GM12878 (cell line): ENCODE data around the gene ZNF57. TPM values are rescaled to one million over a fixed set of nuclear protein-coding genes. Genes with fewer than 3 reads are reported as not detected.

Experiments used
- ATAC-seq: fragments of 200-7000 bp; cut with Tn5 transposase; 3 replicates; pipeline ENCODE4 v1.9.1; 2020; ENCODE audit warnings: mild to moderate bottlenecking, moderate library complexity
- BruUV-seq: library from RNA; stranded (reverse); fragments of 400-500 nt; replicated peaks from 2 replicates; lab custom pipeline; 2021; lab: Mats Ljungman, UMichigan
- CTCF ChIA-PET: fragments of 300-600 bp; sonication (Branson Sonifier 250); formaldehyde crosslinking; extraction: SDS; loops from one replicate; lab custom pipeline; 2021; ENCODE audit warnings: inconsistent platforms; lab: Yijun Ruan, JAX
- POLR2A ChIA-PET: fragments of 350-600 bp; formaldehyde crosslinking; extraction: SDS; loops from one replicate; lab custom pipeline; 2021; ENCODE audit warnings: inconsistent platforms; lab: Charles Lee
- RAD21 ChIA-PET: fragments of 300-600 bp; sonication (Branson Sonifier 250); formaldehyde crosslinking; loops from one replicate; lab custom pipeline; 2023; ENCODE audit warnings: antibody characterized with exemption; ENCODE audit not compliant: unreplicated experiment; lab: Charles Lee
- SMC1A ChIA-PET: fragments of 300-600 bp; sonication (Branson Sonifier 250); formaldehyde crosslinking; loops from one replicate; lab custom pipeline; 2023; ENCODE audit not compliant: unreplicated experiment, uncharacterized antibody; lab: Charles Lee
- DNase-seq: peaks from one replicate; pipeline ENCODE4 v3.0.0-alpha.2; 2011; ENCODE audit warnings: low read depth, low spot score
- FAIRE-seq: peaks from 3 replicates; lab custom pipeline; 2011; peaks lifted over from hg19 to GRCh38; lab: Jason Lieb, UNC
- H2AFZ ChIP-seq: 2 replicates; pipeline ENCODE4 v1.6.0; 2011; ENCODE audit warnings: low read depth, low read length, control low read depth; ENCODE audit not compliant: control insufficient read depth
- H3K27ac ChIP-seq: 2 replicates; pipeline ENCODE4 v1.5.1; 2011; ENCODE audit warnings: control low read depth; ENCODE audit not compliant: control insufficient read depth, insufficient read depth
- H3K27me3 ChIP-seq, 2 experiments: replicated peaks in 1 of 2; 2 replicates each; pipeline versions ENCODE4 v1.6.0 to v1.6.1; 2011; ENCODE audit warnings: low read length in 1 of 2; ENCODE audit not compliant: control insufficient read depth in 2 of 2, insufficient read depth in 2 of 2
- H3K36me3 ChIP-seq, 2 experiments: 2 replicates each; pipeline ENCODE4 v1.5.1; 2011; ENCODE audit warnings: low read length in 1 of 2; ENCODE audit not compliant: control insufficient read depth in 2 of 2, insufficient read depth in 2 of 2
- H3K4me1 ChIP-seq: 2 replicates; pipeline ENCODE4 v1.6.1; 2011; ENCODE audit warnings: mild to moderate bottlenecking, low read length, moderate library complexity, mixed read lengths; ENCODE audit not compliant: control insufficient read depth, insufficient read depth
- H3K4me2 ChIP-seq: 2 replicates; pipeline ENCODE4 v1.6.0; 2011; ENCODE audit warnings: control low read depth; ENCODE audit not compliant: control insufficient read depth, insufficient read depth
- H3K4me3 ChIP-seq: fragments of 200-600 bp; sonication (generic); 2 replicates; pipeline ENCODE4 v1.5.1; 2016
- H3K79me2 ChIP-seq: 2 replicates; pipeline ENCODE4 v1.6.0; 2011; ENCODE audit warnings: low read length; ENCODE audit not compliant: control insufficient read depth, insufficient read depth
- H3K9ac ChIP-seq: 2 replicates; pipeline ENCODE4 v1.8.0; 2011; ENCODE audit warnings: low read length, control low read depth, mixed read lengths; ENCODE audit not compliant: control insufficient read depth, insufficient read depth
- H3K9me3 ChIP-seq: replicated peaks from 3 replicates; pipeline ENCODE4 v1.5.1; 2011; ENCODE audit warnings: mild to moderate bottlenecking, low read length; ENCODE audit not compliant: control insufficient read depth, insufficient read depth
- H4K20me1 ChIP-seq: 2 replicates; pipeline ENCODE4 v1.6.0; 2011; ENCODE audit not compliant: control insufficient read depth, insufficient read depth
- BHLHE40 ChIP-seq, 2 experiments: fragments of 450-650 bp in 1 of 2; IDR thresholded peaks; 2 replicates each; pipeline ENCODE4 v1.6.1; 2011 to 2017; ENCODE audit warnings: low read depth in 2 of 2, borderline replicate concordance in 1 of 2, improper control_type of control experiment in 1 of 2, low read length in 1 of 2, mild to moderate bottlenecking in 1 of 2
- CBX5 ChIP-seq: sonication (generic); IDR thresholded peaks from 2 replicates; pipeline ENCODE4 v1.6.1; 2016; ENCODE audit warnings: low read depth, moderate library complexity, mild to moderate bottlenecking, inconsistent platforms
- HSF1 ChIP-seq: fragments of 150-350 bp; IDR thresholded peaks from 2 replicates; pipeline ENCODE4 v1.6.1; 2014; ENCODE audit warnings: mild to moderate bottlenecking, low read depth, low read length
- JUNB ChIP-seq: IDR thresholded peaks from 2 replicates; pipeline ENCODE4 v1.6.1; 2016; ENCODE audit warnings: antibody characterized with exemption, mild to moderate bottlenecking
- KLF5 ChIP-seq: fragments of 450-650 bp; IDR thresholded peaks from 2 replicates; pipeline ENCODE4 v1.6.1; 2014; ENCODE audit warnings: mild to moderate bottlenecking; ENCODE audit not compliant: partially characterized antibody
- LARP7 ChIP-seq: fragments of 450-650 bp; IDR thresholded peaks from 2 replicates; pipeline ENCODE4 v1.6.1; 2017; ENCODE audit warnings: mild to moderate bottlenecking
- MLLT1 ChIP-seq: fragments of 450-650 bp; IDR thresholded peaks from 2 replicates; pipeline ENCODE4 v1.6.1; 2016; ENCODE audit warnings: mild to moderate bottlenecking
- NBN ChIP-seq: fragments of 450-650 bp; IDR thresholded peaks from 2 replicates; pipeline ENCODE4 v1.6.1; 2016
- NFYB ChIP-seq: IDR thresholded peaks from 2 replicates; pipeline ENCODE4 v1.6.1; 2011; ENCODE audit warnings: low read depth, mild to moderate bottlenecking, low read length, improper control_type of control experiment, moderate library complexity; ENCODE audit not compliant: insufficient read depth
- POU2F2 ChIP-seq: IDR thresholded peaks from 3 replicates; pipeline ENCODE4 v1.6.1; 2011; ENCODE audit warnings: low read depth, mild to moderate bottlenecking, low read length, borderline replicate concordance
- RCOR1 ChIP-seq: conservative IDR thresholded peaks from 2 replicates; pipeline ENCODE4 v1.6.1; 2012; ENCODE audit warnings: low read depth, low read length, improper control_type of control experiment
- REST ChIP-seq: IDR thresholded peaks from 2 replicates; pipeline ENCODE4 v1.6.1; 2012; ENCODE audit warnings: mild to moderate bottlenecking, low read depth, low read length
- ZBTB33 ChIP-seq: fragments of 450-650 bp; IDR thresholded peaks from 2 replicates; pipeline ENCODE4 v1.6.1; 2017; ENCODE audit warnings: mild to moderate bottlenecking
- ZNF217 ChIP-seq: fragments of 450-650 bp; IDR thresholded peaks from 2 replicates; pipeline ENCODE4 v1.6.1; 2017; ENCODE audit warnings: antibody characterized with exemption, mild to moderate bottlenecking
- WGBS: methylation state at CpG from one replicate; pipeline ENCODE4 v1.1.6; 2016; ENCODE audit warnings: low lambda C conversion rate; ENCODE audit not compliant: insufficient replicate concordance, insufficient coverage; ENCODE audit errors: missing lambda C conversion rate; 5-methylcytosine and 5-hydroxymethylcytosine counted together
- in situ Hi-C: fragments of 300-500 bp; cut with MboI; formaldehyde crosslinking; loops from 9 replicates; pipeline ENCODE4 v1.14.3; 2018; ENCODE audit warnings: mixed read lengths
- intact Hi-C: fragments of 100-400 bp; cut with micrococcal nuclease; formaldehyde crosslinking; loops from one replicate; pipeline ENCODE4 v1.14.2; 2022; ENCODE audit not compliant: unreplicated experiment
- polyA plus RNA-seq, 11 experiments: library from polyadenylated mRNA; depleted of rRNA in 4 of 11; unstranded in 6 of 11; stranded (reverse) in 5 of 11; fragments of >200 nt; fragmentation: Nextera tagmentation in 4 of 11; fragmentation: Illumina TruSeq in 1 of 11; extraction: Ambion mirVana in 4 of 11; extraction: Trizol in 1 of 11; gene quantifications; 1 replicate in 1 of 11; 2 replicates in 10 of 11; pipeline versions ENCODE4 v1.2.1 to v1.2.3, GENCODE V29; 2011 to 2016; ENCODE audit warnings: inconsistent platforms in 2 of 11, missing spikeins in 2 of 11, low read depth in 1 of 11
- total RNA-seq, 4 experiments: library from RNA; depleted of rRNA in 3 of 4; stranded (reverse); fragments of >200 nt in 3 of 4; fragmentation: Illumina TruSeq in 1 of 4; extraction: Trizol in 1 of 4; gene quantifications; 2 replicates each; pipeline versions ENCODE4 v1.2.1 to v1.2.3, GENCODE V29; 2013 to 2021

Gene ZNF57
- total and polyA plus RNA-seq, 10 of the 15 experiments (the other 5 are each of a cell fraction or from before 2014, with no cell fraction given): 2.7 to 8.9 (median 5.8) TPM

GRCh38 chr19:2933490-2933910 lies 32.8 kb downstream of the ZNF57 start:
- no peak for FAIRE-seq
- SMC1A ChIA-PET: no interaction called here
- Histone ChIP-seq H3K4me1 (no peaks in the 10 kb centered on the region), H3K9me3 (peaks cover 23% of the 10 kb centered on the region), H3K36me3 (no peaks in the 10 kb centered on the region; a peak in 2 of 4 replicates), H3K4me3 (no peak overlapping the region), H4K20me1 (no peaks in the 10 kb centered on the region), H3K27me3 (no peaks in the 10 kb centered on the region), H3K4me2 (no peak overlapping the region), H3K9ac (no peak overlapping the region), H3K27ac (no peak overlapping the region), H2AFZ (no peak overlapping the region), H3K79me2 (no peaks in the 10 kb centered on the region)
- CTCF ChIA-PET: no interaction called here
- no TSS peak for BruUV-seq
- RAD21 ChIA-PET: no interaction called here
- in situ Hi-C loops: no loop called here
- no peak for DNase-seq
- no peak for ATAC-seq
- 92% methylated on average over 18 of the region's 18 CpGs for WGBS
- POLR2A ChIA-PET: no interaction called here
- no peak for TF ChIP-seq POU2F2
- TF ChIP-seq ZBTB33: 0 out of 2 replicates have a peak, but pooled peaks have one; percentile 61
- TF ChIP-seq BHLHE40 (IDR thresholded peaks at IDR 0.05; ENCODE audit: borderline replicate concordance in 1 of 2, low read depth in 2 of 2, low read length in 1 of 2): no peak
- no peak for TF ChIP-seq RCOR1
- peak; percentile 98 for TF ChIP-seq CBX5
- TF ChIP-seq LARP7: no peak
- no peak for TF ChIP-seq NFYB
- peak; percentile 50; the same call in 1 of the 2 replicates for TF ChIP-seq MLLT1
- TF ChIP-seq HSF1: no peak
- no peak for TF ChIP-seq REST
- TF ChIP-seq ZNF217: no peak
- no peak for TF ChIP-seq NBN
- TF ChIP-seq KLF5: peak; percentile 93
- TF ChIP-seq JUNB: no peak
- intact Hi-C loops: no loop called here
